ENCODE measurements around the gene POM121. TPM values are rescaled to one million over a fixed set of nuclear protein-coding genes. Genes with fewer than 3 reads are reported as not detected.
"Not testable (repeated sequence)": the region's sequence is repeated elsewhere in the genome, so short reads cannot be mapped to it uniquely, and the experiment has no call there.

POM121 gene
- total and polyA plus RNA-seq, 4 donors, result 6.1 to 13.8 (median 9.6) TPM

GRCh38 chr7:72995484-72995883, 70.6 kb downstream of the POM121 start:
- not testable (repeated sequence) for DNase-seq (ENCODE audit: low spot score); H3K36me3 ChIP-seq (ENCODE audit: control insufficient read depth in 4 of 4, insufficient read depth in 3 of 4, low read depth in 1 of 4, low read length in 3 of 4); H3K27ac ChIP-seq (ENCODE audit: low read depth in 1 of 2, low read length in 2 of 2); H3K4me3 ChIP-seq (ENCODE audit: low read depth in 1 of 3, low read length in 3 of 3); H3K4me1 ChIP-seq (ENCODE audit: control insufficient read depth in 4 of 4, insufficient read depth in 4 of 4, low read length in 3 of 4); H3K9ac ChIP-seq (ENCODE audit: low read depth in 1 of 2, low read length in 2 of 2); H3K9me3 ChIP-seq (ENCODE audit: control insufficient read depth in 4 of 4, low read length in 3 of 4); H3K27me3 ChIP-seq (ENCODE audit: control insufficient read depth in 4 of 4, insufficient read depth in 4 of 4, low read length in 3 of 4)
- over 99% methylated on average over 8 of the region's 8 CpGs for WGBS

DNA sequence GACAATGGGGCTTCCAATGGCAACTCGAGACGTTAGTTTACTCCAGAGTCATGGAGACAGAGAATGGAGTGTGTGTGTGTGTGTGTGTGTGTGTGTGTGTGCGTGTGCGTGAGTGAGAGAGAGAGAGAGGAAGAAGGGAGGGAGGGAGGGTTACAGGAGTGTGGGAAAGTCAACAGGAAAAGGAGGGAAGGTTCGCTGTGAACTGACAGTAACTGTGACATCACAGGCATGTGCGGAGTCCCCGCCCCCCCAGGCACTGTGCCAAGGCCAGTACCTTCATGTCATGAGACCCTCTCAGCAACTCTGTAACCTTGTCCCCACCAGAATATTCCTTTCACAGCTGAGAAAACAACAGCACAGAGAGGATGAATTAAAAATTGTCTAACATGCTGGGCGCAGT, 72.6 kb downstream of the POM121 start:
- DNase-seq (ENCODE audit: low spot score); H3K9ac ChIP-seq (ENCODE audit: low read depth in 1 of 2, low read length in 2 of 2); H3K36me3 ChIP-seq (ENCODE audit: control insufficient read depth in 4 of 4, insufficient read depth in 3 of 4, low read depth in 1 of 4, low read length in 3 of 4); H3K27me3 ChIP-seq (ENCODE audit: control insufficient read depth in 4 of 4, insufficient read depth in 4 of 4, low read length in 3 of 4); H3K4me3 ChIP-seq (ENCODE audit: low read depth in 1 of 3, low read length in 3 of 3); H3K4me1 ChIP-seq (ENCODE audit: control insufficient read depth in 4 of 4, insufficient read depth in 4 of 4, low read length in 3 of 4); H3K9me3 ChIP-seq (ENCODE audit: control insufficient read depth in 4 of 4, low read length in 3 of 4); H3K27ac ChIP-seq (ENCODE audit: low read depth in 1 of 2, low read length in 2 of 2): not testable (repeated sequence)
- 77% methylated on average over 4 of the region's 8 CpGs for WGBS

DNA sequence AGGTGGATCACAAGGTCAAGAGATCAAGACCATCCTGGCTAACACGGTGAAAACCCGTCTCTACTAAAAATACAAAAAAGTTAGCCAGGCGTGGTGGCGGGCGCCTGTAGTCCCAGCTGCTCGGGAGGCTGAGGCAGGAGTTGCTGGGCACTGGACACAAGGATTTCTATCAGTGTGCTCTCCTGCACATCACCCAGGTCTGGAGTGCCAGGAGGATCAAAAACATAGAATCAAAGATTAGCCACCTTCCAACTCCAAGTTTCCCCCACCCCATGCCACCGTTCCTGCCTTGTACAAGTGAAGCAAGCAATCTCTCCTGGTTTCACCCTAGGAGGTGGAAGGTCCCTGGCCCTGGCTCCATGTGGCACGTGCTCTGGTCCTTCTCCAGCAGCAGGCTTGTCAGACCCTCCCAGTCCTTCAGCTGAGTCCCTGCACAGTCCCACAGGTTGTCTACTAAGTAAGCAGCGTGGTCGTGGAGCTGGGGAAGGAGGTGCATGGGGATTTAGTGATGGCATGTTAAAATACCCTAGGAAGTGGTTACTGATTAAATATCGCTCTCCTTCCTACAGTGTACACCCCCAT, 73.1 kb downstream of the POM121 start:
- H3K9ac ChIP-seq (ENCODE audit: low read depth in 1 of 2, low read length in 2 of 2); H3K4me3 ChIP-seq (ENCODE audit: low read depth in 1 of 3, low read length in 3 of 3); DNase-seq (ENCODE audit: low spot score); H3K27me3 ChIP-seq (ENCODE audit: control insufficient read depth in 4 of 4, insufficient read depth in 4 of 4, low read length in 3 of 4); H3K9me3 ChIP-seq (ENCODE audit: control insufficient read depth in 4 of 4, low read length in 3 of 4); H3K4me1 ChIP-seq (ENCODE audit: control insufficient read depth in 4 of 4, insufficient read depth in 4 of 4, low read length in 3 of 4); H3K36me3 ChIP-seq (ENCODE audit: control insufficient read depth in 4 of 4, insufficient read depth in 3 of 4, low read depth in 1 of 4, low read length in 3 of 4); H3K27ac ChIP-seq (ENCODE audit: low read depth in 1 of 2, low read length in 2 of 2): not testable (repeated sequence)
- no CpG with 5 or more reads among the region's 11 CpGs for whole genome bisulfite sequencing

Small RNAs within 50 kb of the gene (small RNA-seq; reads per million reads assigned to genes)
- not detected for gene RF00019

Other genes with a start within 250 kb of the POM121 start
- gene TYW1B, start 96.9 kb upstream of the POM121 start, total RNA-seq, result 1 to 10 TPM; 1.4 to 4.6 TPM
- 1 to 10 TPM; 2.8 to 4.8 TPM for gene TYW1B, start 96.9 kb upstream of the POM121 start, polyA plus RNA-seq
- gene TRIM74, start 44.4 kb downstream of the POM121 start, total RNA-seq, result under 1 TPM in 1 of 2 donors, not detected in 1; 0.50 TPM
- under 1 TPM in 1 of 2 donors, not detected in 1; 0.14 TPM for gene TRIM74, start 44.4 kb downstream of the POM121 start, polyA plus RNA-seq
- gene SPDYE8, start 104.7 kb downstream of the POM121 start, total RNA-seq, result not detected
- gene SPDYE8, start 104.7 kb downstream of the POM121 start, polyA plus RNA-seq, result under 1 TPM in 1 of 2 donors, not detected in 1; 0.43 TPM
- gene SPDYE11, start 132.8 kb downstream of the POM121 start, total RNA-seq, result not detected
- gene SPDYE11, start 132.8 kb downstream of the POM121 start, polyA plus RNA-seq, result under 1 TPM in 1 of 2 donors, not detected in 1; 0.74 TPM
- not detected for gene SPDYE9, start 160.9 kb downstream of the POM121 start, total RNA-seq
- under 1 TPM in 1 of 2 donors, not detected in 1; 0.61 TPM for gene SPDYE9, start 160.9 kb downstream of the POM121 start, polyA plus RNA-seq

Data from liver (tissue), 10 donors.